NCI-H1105 treated with DMSO at 0.1 percent for 48 hours (cell line): ENCODE measurements around the gene TMEM164.

Experiments used
- DNase-seq: peaks from one replicate; lab custom pipeline; 2025; lab: John Stamatoyannopoulos, UW

The TMEM164 gene

DNA sequence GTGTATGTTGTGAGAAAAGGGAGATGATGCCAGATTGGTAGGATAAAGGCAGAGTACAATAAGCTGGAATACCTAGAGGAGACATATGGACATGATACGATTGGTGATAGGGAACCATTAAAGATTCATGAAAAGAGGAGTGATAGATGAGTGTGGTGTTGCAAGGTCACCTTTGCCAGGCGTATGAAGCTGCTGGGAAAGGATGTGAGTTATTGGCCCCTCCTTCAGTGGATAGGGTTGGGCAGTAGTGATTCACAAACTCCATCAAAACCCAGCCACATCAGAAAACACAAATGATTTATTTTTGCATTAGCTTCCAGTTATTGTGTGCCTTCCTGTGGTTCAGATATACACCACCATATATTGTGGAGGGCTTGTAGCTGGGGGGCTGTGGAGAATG lies 34.3 kb downstream of the TMEM164 start:
- DNase-seq, result no peak

DNA sequence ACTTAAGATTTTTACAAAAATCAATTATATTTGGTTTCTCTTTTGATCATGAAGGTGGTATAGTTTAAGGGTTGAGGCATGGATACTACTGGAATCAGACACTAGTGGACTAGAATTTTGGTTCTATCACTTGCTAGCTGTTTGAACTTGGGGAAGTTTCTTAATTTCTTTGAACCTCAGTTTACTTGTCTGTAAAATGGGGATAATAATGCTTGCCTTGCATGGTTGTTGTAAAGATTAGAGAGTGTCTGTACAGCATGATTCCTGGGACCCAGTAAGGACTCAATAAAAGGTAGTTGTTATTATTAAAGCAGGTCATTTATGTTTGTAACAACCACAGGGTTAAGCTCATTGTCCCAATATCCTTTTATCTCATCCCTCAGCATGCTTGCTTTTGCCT lies 36.0 kb downstream of the TMEM164 start:
- DNase-seq, result no peak

- no peak for DNase-seq
Measured at GRCh38 chrX:110041980-110042379, 39.1 kb downstream of the TMEM164 start.

DNA sequence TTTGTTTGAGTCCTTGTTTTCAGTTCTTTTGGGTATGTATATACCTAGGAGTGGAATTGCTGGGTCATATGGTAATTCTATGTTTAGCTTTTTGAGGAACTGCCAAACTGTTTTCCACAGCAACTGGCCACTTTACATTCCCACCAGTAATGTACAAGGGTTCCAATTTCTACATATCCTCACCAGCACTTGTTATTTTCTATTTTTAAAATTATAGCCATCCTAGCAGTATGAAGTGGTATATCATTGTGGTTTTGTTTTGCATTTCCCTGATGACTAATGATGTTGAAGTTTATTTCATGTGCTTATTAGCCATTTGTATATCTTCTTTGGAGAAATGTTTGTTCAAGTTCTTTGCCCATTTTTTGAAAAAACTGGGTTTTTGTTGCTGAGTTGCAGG lies 39.6 kb downstream of the TMEM164 start:
- no peak for DNase-seq

GRCh38 chrX:110043506-110043905 lies 40.6 kb downstream of the TMEM164 start:
- DNase-seq, result no peak

GRCh38 chrX:110044346-110045249 lies 41.7 kb downstream of the TMEM164 start:
- no peak for DNase-seq

DNA sequence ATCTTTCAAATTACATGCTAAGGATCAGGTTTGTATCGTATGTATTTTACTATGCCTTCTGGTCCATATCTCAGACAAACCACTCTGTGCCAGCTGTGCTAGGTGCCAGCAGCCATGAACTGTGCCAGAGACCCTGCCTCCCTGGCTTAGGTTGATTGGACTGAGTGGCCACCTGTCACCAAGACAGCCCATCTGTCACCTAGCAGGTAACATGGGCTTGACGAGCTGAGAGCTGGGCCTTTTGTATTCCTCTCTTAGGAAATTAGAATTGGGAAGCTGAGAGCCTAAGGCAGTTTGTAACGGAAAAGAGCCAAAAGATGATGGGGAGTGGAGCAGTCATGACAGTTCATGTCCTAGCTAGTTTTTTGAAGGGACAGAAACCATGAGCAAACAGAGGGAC lies 42.5 kb downstream of the TMEM164 start:
- DNase-seq, result peak; percentile 44

- no peak for DNase-seq
Measured at GRCh38 chrX:110046001-110046400, 43.1 kb downstream of the TMEM164 start.

DNA sequence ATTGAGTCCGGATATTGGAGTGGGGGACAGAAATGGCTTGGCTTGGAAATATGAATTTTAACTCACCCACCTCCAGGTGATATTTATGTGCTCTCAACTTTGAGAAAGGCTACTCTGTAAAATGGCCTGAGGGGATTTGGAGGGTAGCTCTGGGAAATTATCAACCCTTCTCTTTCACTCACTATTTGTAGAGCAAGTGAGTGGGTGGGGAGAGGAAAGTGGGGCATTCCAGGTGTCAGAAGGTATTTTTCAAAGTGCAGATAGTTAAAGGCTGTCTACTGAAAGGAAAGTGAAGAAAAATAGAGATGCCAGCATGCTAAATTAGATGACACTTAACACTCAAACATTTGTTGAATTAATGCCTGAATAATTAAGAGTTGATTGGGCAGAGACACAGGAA lies 44.1 kb downstream of the TMEM164 start:
- DNase-seq, result no peak

GRCh38 chrX:110049096-110049495 lies 46.2 kb downstream of the TMEM164 start:
- DNase-seq, result no peak

DNA sequence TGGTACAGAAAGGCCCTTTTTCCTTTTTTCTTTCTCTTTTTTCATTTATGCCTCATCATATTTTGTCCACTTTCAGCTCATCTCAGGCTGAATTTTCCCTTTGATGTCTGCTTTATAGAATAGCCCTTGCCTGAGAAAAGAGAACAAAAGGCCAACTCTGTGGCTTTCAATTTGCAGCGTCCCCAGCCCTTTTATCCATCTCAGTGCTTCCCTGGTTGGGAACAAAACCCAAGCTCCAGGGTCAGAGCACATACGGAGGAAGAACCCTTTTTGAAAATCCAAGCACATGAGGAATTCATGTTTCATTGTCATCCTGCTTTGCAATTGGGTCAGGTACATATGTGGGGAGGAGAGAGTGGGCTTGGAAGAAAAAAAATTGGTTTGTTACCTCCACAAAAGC lies 47.5 kb downstream of the TMEM164 start:
- no peak for DNase-seq

DNA sequence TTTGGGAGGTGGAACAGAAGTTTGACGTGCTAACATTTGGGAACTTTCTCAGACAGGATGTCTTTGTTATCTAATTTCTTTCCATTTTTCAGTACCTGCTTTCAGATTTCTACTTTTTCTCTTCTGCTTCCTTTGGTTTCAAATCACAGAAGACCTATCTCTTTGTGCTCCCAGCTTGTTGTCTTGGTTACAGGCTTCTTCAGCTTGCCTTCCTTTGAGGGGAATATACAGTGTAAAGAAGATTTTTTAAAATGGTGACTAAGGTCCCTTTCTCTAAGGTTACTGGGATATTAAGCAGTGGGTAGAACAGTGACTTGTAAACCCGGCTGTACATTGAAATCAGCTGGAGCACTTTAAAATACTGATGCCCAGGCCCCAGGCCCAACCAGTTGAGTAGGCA lies 48.0 kb downstream of the TMEM164 start:
- DNase-seq, result no peak

DNA sequence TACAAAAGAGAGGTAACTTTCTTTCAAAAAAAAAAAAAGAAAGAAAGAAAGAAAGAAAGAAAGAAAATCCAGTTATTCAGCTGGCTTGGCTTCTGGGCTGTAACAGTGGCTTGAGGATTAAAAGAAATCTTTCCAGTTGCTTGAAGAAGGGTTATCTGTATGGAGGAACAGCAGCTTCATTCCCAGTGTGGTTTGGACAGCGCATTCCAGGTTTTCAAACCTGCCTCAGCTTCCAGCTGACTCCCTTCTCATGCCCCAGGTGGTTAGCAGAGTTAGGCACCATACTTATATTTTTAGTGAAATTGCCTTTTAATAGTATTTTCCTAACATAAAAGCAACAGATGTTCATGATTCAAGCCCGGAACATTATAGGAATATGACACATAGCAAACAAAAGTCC lies 48.6 kb downstream of the TMEM164 start:
- DNase-seq, result no peak

DNA sequence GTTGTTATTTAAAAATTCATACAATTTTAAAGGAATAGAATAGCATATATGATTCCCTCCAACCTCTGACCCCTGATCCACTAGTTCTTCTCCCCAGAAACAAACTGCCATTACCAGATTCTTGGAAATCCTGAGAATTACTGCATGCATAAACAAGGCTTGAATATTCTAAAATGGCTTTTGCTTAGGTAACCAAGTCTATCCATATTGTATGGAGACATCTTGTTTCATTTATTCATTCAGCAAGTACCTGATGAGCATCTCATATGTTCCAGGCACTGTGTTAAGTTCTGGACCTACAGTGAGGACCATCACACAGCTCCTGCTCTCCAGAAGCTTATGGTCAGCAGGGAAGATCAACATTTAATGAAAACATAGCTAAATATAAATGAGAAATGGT lies 49.4 kb downstream of the TMEM164 start:
- no peak for DNase-seq

DNA sequence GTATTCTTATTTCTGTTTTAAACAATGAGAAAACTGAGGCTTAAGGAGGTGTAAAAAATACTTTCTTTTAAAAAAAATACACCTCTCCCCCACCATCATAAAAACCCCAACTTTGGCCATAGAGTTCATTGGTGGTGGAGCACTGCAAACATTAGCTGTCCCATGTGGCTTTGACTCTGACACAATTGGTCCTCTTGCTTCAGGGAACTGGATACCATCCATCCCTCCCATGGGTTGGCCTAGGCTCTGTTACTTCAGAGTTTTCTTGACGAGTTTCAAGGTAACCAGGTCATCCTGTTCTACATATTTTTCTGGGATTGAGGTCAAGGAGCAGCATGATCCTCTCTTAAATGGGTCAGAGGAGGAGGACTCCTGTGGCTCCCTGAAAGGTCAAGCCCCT lies 50.5 kb downstream of the TMEM164 start:
- no peak for DNase-seq

DNA sequence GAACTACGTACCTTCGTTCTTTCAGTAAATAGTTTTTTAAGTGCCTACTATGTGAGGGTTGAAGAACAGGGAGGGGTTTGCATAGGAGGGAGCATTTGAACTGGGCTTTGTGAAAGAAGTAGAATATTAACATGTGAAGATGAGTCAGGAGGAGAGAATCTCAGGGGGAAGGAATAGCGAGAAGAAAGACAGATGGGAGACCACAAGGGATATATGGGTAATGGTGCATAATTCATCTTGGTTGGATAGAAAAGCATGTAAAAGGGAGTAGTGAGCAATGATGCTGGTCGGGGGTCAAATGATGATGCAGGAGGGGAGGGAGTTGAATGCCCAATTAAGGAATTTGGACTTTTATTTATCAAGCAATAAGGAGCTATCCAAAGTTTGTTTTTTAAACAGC lies 52.7 kb downstream of the TMEM164 start:
- no peak for DNase-seq

- DNase-seq, result no peak
Measured at GRCh38 chrX:110056419-110056818, 53.5 kb downstream of the TMEM164 start.

- DNase-seq, result no peak
Measured at GRCh38 chrX:110059410-110059809, 56.5 kb downstream of the TMEM164 start.

- DNase-seq, result no peak
Measured at GRCh38 chrX:110060317-110060716, 57.4 kb downstream of the TMEM164 start.

GRCh38 chrX:110060846-110061537 lies 58.1 kb downstream of the TMEM164 start:
- DNase-seq, result no peak

GRCh38 chrX:110062919-110063318 lies 60.0 kb downstream of the TMEM164 start:
- no peak for DNase-seq

- DNase-seq, result no peak
Measured at GRCh38 chrX:110066488-110067225, 63.7 kb downstream of the TMEM164 start.

- no peak for DNase-seq
Measured at GRCh38 chrX:110070970-110071369, 68.1 kb downstream of the TMEM164 start.
